ENCODE measurements around the gene KRT84.

- TF ChIP-seq CTCF (tag by site-specific recombination; IDR thresholded peaks at IDR 0.05) (no peak), ZSCAN30 (tag by site-specific recombination; IDR thresholded peaks at IDR 0.05) (no peak), PATZ1 (tag by site-specific recombination; IDR thresholded peaks at IDR 0.05) (no peak), ZNF335 (tag by site-specific recombination; conservative IDR thresholded peaks at IDR 0.05) (no peak), ZNF138 (tag by site-specific recombination; IDR thresholded peaks at IDR 0.05; ENCODE audit: borderline replicate concordance) (no peak), ZNF121 (tag by site-specific recombination; IDR thresholded peaks at IDR 0.05) (no peak), ATF2 (tag by site-specific recombination; IDR thresholded peaks at IDR 0.05; ENCODE audit: low read depth) (no peak), SP2 (tag by site-specific recombination; IDR thresholded peaks at IDR 0.05) (no peak), YY1 (tag by site-specific recombination; IDR thresholded peaks at IDR 0.05) (no peak), ZNF175 (tag by site-specific recombination; IDR thresholded peaks at IDR 0.05) (no peak), ZNF404 (tag by site-specific recombination; IDR thresholded peaks at IDR 0.05) (no peak)
Measured at GRCh38 chr12:52364061-52364460, 21.4 kb downstream of the KRT84 start.

Data from HEK293 (cell line).